ENCODE results near the gene SLC66A2.
"Not testable (repeated sequence)": the region's sequence is repeated elsewhere in the genome, so short reads cannot be mapped to it uniquely, and the experiment has no call there.

The SLC66A2 gene

GRCh38 chr18:79951545-79952455, at the start of gene SLC66A2:
SLC66A2 (minus strand) TSS chr18:79951653; CDS start chr18:79950926, 727 bp downstream.
- ATAC-seq: peak; percentile 88 to 91

GRCh38 chr18:80000877-80001276, 49.4 kb upstream of the SLC66A2 start:
- ATAC-seq: no peak

GRCh38 chr18:79999701-80000100, 48.2 kb upstream of the SLC66A2 start:
- not testable (repeated sequence) for ATAC-seq

- ATAC-seq: no peak
These were observed 40.0 kb upstream of the SLC66A2 start for GRCh38 chr18:79991494-79991893.

GRCh38 chr18:79989195-79989497, 37.7 kb upstream of the SLC66A2 start:
- ATAC-seq: no peak

GRCh38 chr18:79988451-79989194, 37.2 kb upstream of the SLC66A2 start, which contains the start of gene TXNL4A:
TXNL4A (minus strand) TSS chr18:79988563; CDS start chr18:79988392, 171 bp downstream.
- peak; percentile 98 to 99 for ATAC-seq

- peak; percentile 63 to 72 for ATAC-seq
These were observed 36.6 kb upstream of the SLC66A2 start for GRCh38 chr18:79988071-79988450.

GRCh38 chr18:79987566-79987965, 36.1 kb upstream of the SLC66A2 start:
- no peak for ATAC-seq

GRCh38 chr18:79986726-79987125, 35.3 kb upstream of the SLC66A2 start:
- no peak for ATAC-seq

- ATAC-seq: no peak
These were observed 33.7 kb upstream of the SLC66A2 start for GRCh38 chr18:79985172-79985571.

- ATAC-seq: no peak
These were observed 32.3 kb upstream of the SLC66A2 start for GRCh38 chr18:79983793-79984192.

- ATAC-seq: no peak
These were observed 31.8 kb upstream of the SLC66A2 start for GRCh38 chr18:79983253-79983652.

- ATAC-seq: peak in 1 of 2 donors; percentile 63
These were observed 31.3 kb upstream of the SLC66A2 start for GRCh38 chr18:79982736-79983135.

GRCh38 chr18:79980585-79980984, 29.1 kb upstream of the SLC66A2 start:
- no peak for ATAC-seq

GRCh38 chr18:79979843-79980242, 28.4 kb upstream of the SLC66A2 start:
- no peak for ATAC-seq

GRCh38 chr18:79975985-79976680, 24.7 kb upstream of the SLC66A2 start:
- ATAC-seq: no peak

- ATAC-seq: no peak
These were observed 23.6 kb upstream of the SLC66A2 start for GRCh38 chr18:79975043-79975442.

GRCh38 chr18:79974025-79974654, 22.7 kb upstream of the SLC66A2 start:
- no peak for ATAC-seq

- ATAC-seq: no peak
These were observed 22.1 kb upstream of the SLC66A2 start for GRCh38 chr18:79973517-79973916.

GRCh38 chr18:79972720-79973119, 21.3 kb upstream of the SLC66A2 start:
- ATAC-seq: no peak

GRCh38 chr18:79971986-79972385, 20.5 kb upstream of the SLC66A2 start:
- no peak for ATAC-seq

GRCh38 chr18:79971211-79971952, 19.9 kb upstream of the SLC66A2 start:
- no peak for ATAC-seq

Data from activated CD4-positive, CD25-positive, alpha-beta regulatory T cell treated with anti-CD3 and anti-CD28 coated beads, Interleukin-2, amount 50 U/mL, for 24 hours (primary cell).